Fibroblast of the aortic adventitia (primary cell): ENCODE data around the gene BBLN. TPM values are rescaled to one million over a fixed set of nuclear protein-coding genes. Genes with fewer than 3 reads are reported as not detected.
"Not testable (repeated sequence)": the region's sequence is repeated elsewhere in the genome, so short reads cannot be mapped to it uniquely, and the experiment has no call there.

Experiments used
- DNase-seq: peaks from one replicate; pipeline ENCODE4 v3.0.0-alpha.2; 2010; ENCODE audit warnings: low read depth
- H3K4me3 ChIP-seq: 2 replicates; pipeline ENCODE4 v1.5.1; 2011; ENCODE audit warnings: low read depth, mild to moderate bottlenecking, control low read depth, low read length, moderate library complexity
- total RNA-seq: library from RNA; depleted of rRNA; stranded (reverse); fragments of >200 nt; gene quantifications from 2 replicates; pipeline ENCODE4 v1.2.3, GENCODE V29; 2012; ENCODE audit warnings: low replicate concordance
- TF ChIP-seq, protein P1 (sequence below): IDR thresholded peaks from 2 replicates; pipeline ENCODE4 v1.5.1; 2011; ENCODE audit warnings: mild to moderate bottlenecking, low read length, control low read depth, inconsistent platforms; ENCODE audit not compliant: insufficient read depth

BBLN gene
- total RNA-seq, 1 donor, result 63.4 TPM

DNA sequence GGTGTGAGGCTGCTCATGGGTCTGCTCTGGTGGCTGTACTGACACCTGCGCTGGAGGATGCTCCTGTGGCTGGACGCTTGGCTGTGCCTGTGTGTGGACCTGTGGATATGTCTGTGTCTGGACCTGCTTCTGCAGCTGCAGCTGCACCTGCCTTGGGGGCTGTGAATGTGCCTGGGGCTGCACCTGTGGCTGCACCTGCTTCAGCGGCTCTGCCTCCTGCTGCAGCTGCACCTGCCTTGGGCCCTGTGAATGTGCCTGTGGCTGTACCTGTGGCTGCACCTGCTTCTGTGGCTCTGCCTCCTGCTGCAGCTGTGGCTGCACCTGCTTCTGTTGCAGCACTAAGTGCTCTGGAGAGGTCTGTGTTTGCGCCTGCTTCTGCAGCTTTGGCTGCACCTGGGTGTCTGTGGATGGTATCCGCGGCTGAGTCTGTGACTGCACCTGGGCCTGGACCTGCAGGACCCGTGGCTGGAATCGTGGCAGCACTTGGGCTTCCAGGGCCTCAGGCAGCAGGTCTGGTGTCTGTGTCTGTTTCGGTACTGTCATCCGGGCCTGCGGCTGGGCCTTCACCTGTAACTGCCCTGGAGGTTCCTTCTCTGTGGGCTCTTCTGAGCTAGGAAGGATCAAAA, 18.9 kb downstream of the BBLN start:
- DNase-seq, result no peak
- H3K4me3 ChIP-seq, result no peak overlapping the region
- TF ChIP-seq, protein P1, sequence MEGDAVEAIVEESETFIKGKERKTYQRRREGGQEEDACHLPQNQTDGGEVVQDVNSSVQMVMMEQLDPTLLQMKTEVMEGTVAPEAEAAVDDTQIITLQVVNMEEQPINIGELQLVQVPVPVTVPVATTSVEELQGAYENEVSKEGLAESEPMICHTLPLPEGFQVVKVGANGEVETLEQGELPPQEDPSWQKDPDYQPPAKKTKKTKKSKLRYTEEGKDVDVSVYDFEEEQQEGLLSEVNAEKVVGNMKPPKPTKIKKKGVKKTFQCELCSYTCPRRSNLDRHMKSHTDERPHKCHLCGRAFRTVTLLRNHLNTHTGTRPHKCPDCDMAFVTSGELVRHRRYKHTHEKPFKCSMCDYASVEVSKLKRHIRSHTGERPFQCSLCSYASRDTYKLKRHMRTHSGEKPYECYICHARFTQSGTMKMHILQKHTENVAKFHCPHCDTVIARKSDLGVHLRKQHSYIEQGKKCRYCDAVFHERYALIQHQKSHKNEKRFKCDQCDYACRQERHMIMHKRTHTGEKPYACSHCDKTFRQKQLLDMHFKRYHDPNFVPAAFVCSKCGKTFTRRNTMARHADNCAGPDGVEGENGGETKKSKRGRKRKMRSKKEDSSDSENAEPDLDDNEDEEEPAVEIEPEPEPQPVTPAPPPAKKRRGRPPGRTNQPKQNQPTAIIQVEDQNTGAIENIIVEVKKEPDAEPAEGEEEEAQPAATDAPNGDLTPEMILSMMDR, result no peak

DNA sequence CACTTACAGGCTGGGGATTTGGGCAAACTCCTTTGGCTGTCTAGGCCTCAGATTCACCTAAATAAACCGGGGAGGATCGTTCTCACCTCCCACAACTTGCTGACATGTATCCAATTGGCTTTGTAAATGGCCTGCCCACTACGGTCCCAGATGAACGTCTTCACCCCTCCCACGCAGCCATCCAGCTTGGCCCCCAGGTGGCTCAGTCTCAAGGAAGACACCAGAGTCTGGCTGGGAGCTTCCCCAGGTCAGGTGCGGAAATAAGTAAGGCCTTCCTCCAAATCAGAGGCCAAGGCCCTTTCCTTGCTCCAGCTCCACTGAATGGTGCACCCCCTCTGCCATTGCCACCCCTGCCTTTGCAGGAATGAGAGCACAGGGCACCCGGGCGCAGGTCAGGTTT, 19.9 kb downstream of the BBLN start:
- H3K4me3 ChIP-seq, result no peak overlapping the region
- TF ChIP-seq, protein P1, result no peak
- DNase-seq, result no peak

DNA sequence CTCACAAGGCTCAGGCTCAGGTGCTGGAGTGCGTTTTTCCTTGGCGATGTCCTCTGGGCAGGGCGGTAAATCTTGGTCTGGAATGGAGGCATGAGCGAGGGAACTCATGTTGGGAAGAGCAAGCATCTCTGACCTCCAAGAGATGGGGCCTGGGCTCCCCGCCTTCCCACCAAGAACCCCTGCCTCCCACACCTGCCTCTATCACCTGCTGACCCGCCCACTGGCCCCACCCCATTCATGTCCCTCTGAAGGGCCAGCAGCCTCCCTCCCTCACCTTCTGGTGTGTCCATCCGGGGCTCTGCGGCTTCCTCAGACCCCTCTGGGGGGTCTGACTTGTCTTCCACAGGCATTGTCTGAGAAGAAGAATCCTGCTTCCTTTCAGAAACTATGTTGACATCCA, 20.4 kb downstream of the BBLN start:
- TF ChIP-seq, protein P1, result no peak
- no peak for DNase-seq
- H3K4me3 ChIP-seq, result no peak overlapping the region

DNA sequence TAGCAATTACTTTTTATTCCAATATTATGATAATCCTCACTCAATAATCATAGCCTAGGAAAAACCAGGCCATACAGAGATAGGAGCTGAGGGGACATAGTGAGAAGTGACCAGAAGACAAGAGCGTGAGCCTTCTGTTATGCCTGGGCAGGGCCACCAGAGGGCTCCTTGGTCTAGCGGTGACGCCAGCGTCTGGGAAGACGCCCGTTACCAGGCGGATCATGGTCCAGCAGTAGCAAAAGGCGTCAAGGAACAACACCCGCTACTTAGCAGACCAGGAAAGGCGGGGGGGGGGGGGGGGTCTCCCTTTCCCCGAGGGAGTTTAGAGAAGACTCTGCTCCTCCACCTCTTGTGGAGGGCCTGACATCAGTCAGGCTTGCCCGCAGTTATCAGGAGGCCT, 21.4 kb downstream of the BBLN start:
- peak; percentile 55 for DNase-seq
- TF ChIP-seq, protein P1, result peak; percentile 57
- H3K4me3 ChIP-seq, result not testable (repeated sequence)

DNA sequence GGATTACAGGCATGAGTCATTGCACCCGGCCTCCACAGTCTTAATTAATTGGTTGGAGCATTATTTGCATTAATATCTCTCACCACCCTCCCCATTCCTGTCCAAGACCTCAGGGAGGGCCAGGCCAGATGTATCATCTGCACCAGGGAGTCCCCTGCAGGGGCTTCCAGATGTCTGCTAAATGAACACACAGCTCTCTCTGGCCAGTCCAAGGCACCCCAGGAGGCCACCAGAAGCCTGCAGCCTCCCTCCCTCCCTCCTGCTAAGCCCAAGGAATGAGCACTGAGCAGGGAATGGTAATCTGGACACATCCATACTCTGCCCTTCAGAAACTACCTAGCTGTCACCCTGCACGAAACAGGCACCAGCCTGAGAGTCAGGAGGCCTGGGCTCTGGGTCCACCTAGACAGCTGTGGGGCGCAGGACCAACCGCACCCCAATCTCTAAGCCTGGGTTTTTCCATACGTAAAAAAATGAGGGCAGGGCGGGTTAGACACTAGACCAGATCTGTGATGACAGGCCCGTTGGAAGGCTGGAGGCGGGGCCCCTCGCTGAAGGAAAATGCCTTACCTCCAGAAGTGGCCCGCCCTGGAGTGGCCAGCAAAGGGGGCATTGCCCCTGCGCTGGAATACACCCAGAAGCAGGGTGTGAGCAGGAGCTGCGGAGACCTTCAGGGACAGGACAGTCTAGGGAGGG, 23.0 kb downstream of the BBLN start:
- H3K4me3 ChIP-seq, result no peak overlapping the region
- TF ChIP-seq, protein P1, result no peak
- DNase-seq, result no peak

DNA sequence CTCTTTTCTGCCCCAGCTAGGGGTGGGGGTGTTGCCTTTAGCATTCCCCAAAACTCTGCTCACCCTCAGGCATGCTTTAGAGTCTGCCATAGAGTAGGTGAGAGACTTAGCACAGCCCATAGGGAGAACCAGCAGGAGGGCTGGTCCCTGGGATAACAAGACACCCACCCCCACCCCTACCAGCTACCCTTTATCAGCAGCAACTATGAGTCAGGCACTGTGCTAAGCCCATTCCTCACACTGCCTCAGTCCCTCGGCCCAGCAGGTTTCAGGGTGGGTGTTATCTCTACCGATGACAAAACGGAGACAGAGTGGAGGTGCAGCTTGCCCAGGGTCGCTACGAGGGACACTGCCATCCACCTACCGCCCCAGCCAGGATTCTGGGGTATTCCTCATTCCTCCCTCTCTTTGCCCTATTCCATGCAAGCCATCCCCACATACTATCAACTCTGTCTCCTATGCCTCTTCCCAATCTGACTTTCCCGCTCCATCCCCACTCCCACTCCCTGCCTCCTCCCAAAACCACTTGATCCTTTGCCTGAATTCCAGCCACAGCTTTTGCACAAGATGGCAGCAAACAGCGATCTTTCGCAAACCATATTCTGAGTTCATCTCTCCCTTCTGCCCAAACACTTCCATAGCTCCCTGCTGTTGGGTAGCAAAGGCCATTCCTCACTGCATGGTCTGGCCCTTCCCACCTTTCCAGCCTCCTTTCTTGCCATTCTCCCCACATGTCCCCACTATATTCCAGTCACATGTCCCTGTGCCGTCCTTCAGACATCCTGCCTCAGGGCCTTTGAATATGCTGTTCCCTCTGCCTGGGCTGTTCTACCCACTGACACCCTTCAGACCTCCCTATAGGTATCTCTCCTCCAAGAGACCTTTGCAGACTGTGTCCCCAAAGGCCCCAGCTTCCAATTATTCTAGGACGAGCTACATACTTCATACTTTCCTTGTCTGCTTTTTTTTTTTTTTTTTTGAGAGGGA, 26.2 kb downstream of the BBLN start:
- TF ChIP-seq, protein P1, result no peak
- H3K4me3 ChIP-seq, result no peak overlapping the region
- no peak for DNase-seq
